Activated CD8-positive, alpha-beta memory T cell treated with anti-CD3 and anti-CD28 coated beads for 4 hours (primary cell): ENCODE results near the gene LARP1.
"Not testable (repeated sequence)": the region's sequence is repeated elsewhere in the genome, so short reads cannot be mapped to it uniquely, and the experiment has no call there.

Experiments
- DNase-seq, 2 donors: peaks; one replicate each; pipeline ENCODE4 v3.0.0-alpha.2; 2020; ENCODE audit warnings: low read depth in 2 of 2

LARP1 gene

DNA sequence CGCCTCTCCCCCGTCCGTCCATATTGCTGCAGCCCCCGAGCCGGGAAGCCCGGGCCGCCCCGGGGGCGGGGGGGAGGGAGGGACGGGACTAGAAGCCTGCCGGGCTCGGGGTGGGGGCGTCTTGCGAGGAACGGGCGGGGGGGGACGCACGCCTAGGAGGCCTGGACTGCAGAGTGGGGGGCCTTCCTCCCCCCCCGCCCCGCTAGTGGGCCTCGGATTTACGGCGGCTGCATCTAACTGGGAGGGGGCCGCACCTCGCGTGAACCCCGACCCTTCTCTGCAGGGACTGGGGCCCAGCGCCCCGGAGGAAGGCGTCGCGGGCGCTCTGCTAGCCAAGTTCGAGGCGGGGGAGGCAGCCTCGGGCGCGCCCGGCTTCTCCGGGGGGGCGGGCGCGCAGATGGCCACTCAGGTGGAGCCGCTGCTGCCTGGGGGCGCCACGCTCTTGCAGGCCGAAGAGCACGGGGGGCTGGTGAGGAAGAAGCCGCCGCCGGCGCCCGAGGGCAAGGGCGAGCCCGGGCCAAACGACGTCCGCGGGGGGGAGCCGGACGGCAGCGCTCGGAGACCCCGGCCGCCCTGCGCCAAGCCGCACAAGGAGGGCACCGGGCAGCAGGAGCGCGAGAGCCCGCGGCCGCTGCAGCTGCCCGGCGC, at the start of gene LARP1:
LARP1 (plus strand) TSS at position 17 of the 648 bp plus-strand sequence; CDS start at position 398, 381 bp downstream.
- no peak for DNase-seq

DNA sequence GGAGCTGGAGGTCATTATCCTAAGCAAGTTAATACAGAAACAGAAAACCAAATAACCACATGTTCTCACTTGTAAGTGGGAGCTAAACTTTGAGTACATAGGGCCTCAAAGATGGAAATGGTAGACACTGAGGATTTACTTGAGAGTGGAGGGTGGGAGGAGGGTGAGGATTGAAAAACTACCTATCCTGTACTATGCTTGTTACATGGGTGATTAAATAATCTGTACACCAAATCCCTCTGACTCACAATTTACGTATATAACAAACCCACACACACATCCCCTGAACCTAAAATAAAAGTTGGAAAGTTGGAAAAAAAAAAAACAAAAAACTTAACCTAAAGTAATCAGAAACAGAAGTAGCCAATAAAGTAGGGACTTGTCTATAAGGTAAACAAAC, 48.8 kb upstream of the LARP1 start:
- DNase-seq = no peak

DNA sequence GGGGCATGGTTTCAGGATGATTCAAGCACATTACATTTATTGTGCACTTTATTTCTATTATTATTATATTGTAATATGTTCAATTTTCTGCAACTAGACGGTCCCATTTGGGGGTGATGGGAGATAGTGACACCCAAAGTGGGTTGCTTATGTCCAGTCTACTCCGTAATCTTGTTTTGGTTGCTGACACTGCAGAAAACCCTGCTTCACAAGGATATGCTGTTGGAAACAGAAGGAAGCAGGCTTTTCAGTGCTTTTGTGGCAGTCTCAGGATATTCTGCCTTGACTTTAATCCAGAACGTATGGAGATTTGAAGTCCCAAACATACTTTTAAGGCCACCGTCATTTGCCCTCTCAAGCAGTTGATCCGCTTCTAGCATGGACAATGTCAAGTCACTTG, 47.5 kb upstream of the LARP1 start:
- no peak for DNase-seq

DNA sequence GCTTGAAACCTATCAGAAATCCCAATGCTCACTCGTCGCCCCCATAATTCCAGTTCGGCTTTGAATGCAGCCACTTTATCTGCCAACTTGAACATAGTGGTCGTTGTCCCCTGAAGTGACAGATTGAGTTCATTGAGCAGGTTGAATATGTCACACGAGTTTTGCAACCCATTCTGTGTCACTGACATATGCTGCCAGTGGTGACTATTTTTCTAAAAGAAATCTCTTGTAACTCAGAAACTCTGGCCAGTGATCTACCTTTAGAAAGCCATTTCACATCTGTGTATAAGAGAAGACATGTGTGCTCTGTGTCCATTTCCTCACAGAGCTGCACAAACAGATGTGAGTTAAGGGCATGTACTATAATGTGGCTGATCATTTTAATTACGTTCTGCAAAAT, 47.0 kb upstream of the LARP1 start:
- no peak for DNase-seq

DNA sequence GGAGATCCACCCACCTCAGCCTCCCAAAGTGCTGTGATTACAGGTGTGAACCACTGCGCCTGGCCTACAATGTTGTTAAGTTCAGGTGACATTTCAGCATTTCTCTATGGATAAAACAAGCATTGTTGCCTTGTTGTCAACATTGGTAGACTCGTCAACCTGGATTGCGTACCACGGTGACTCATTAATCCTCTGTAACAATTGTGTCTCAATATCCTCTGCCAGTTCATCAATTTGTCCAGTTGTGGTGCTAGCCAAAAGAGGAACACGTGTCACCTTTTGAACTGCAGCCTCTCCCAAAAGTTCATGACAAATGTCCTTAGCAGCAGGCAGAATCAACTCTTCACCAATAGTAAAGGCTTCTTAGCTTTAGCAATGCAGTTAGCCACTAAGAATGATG, 46.3 kb upstream of the LARP1 start:
- DNase-seq = no peak

DNA sequence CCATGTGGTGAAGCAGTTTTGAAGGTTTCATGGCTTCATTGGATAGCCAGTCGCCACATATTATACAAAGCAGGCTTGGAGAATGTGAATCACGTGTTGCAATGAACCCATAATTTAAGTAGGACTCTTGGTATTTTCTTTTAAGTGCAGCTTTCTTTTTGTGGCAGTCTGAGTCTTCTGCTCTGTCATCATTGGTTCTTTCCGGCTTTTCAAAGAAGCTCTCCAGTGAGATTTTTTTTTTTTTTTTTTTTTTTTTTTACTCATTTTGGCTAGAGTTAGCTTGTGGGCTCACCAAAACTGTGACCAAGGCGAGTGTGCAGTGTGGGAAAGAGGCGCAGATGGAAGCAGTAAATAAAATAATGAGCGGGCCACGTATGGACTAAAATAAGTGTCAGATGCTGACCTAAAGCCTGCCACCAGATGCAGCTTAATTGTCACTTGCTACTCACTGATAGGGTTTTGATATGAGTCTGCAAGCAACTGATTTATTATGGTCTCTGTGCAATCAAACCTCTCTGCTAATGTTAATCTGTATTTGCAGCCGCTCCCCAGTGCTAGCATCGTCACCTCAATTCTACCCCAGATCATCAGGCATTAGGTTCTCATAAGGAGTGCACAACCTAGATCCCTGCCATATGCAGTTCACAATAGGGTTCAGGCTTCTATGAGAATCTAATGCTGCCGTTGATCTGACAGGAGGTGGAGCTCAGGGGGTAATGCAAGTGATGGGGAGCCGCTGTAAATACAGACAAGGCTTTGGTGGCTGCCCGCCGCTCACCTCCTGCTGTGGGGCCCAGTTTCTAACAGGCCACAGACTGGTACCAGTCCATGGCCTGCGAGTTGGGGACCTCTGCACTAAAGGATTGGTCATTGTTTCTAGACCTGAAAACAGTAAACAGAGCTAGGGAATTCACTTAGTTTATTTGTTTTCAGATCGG, 45.5 kb upstream of the LARP1 start:
- DNase-seq = no peak

DNA sequence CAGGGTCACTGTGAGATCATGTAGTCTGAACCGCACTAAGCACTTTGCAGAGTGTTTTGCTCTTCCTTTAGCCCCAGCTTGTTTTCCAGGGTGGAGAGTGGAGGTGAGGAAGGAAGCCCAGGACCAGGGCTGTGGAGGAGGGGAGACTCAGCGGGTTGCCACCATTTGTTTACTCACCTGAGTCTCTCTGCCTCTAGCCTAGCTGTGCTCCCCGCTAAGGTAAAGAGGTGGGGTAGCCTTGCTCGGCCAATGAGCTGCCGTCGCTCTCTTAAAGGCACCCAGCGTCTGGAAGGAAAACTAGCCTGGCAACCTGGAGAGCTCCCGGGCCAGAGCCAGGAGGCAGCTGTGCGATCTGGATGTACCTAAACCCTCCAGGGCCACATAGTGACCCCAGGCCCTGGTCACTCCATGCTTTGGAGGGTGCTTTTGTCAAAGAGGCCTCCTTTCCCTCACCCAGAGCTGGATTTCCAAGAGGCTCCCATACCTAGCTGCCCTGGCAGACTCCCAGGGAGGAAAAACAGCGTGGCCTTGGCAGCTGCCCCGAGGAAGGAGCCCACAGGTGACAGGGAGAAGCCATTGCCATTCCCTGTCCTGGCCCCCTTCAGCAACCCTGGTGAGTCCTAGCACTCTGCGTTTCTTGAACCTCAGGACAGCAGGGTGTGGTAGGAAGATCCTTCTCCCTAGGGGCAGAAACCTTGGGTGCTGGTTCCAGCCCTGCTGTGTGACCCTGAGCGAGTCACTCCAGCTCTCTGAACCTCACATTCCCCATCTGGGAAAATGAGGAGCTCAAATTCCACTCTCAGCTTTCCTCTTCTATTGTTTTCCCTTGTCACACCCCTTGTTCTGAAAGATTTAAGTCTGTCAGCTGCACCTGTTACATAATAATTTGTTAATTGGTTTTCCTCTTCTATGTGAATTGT, 42.4 kb upstream of the LARP1 start:
- no peak for DNase-seq

DNA sequence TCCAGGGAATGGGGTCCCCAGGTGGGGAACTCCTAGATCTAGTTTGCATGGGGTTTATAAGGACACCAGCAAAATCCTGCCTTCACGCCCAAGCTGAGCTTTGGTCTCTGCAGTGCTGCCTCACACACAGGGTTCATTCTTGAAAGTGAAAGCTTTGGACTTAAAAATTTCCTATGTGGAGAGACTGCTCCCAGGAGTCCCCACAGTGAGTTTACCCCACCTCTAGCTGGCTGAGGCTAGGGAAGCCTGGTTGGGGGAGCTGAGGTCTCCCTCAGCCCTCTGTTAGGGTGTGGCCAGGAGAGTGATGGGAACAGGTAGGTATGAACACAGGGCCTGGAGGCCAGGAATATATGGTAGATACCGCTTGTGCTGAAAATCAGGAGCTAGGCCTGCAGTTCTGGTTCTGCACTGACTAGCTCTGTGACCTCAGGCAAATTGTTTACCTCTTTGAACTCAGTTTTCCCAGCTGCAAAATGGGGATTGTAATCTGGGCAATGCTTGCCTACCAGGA, 41.5 kb upstream of the LARP1 start:
- DNase-seq = no peak

DNA sequence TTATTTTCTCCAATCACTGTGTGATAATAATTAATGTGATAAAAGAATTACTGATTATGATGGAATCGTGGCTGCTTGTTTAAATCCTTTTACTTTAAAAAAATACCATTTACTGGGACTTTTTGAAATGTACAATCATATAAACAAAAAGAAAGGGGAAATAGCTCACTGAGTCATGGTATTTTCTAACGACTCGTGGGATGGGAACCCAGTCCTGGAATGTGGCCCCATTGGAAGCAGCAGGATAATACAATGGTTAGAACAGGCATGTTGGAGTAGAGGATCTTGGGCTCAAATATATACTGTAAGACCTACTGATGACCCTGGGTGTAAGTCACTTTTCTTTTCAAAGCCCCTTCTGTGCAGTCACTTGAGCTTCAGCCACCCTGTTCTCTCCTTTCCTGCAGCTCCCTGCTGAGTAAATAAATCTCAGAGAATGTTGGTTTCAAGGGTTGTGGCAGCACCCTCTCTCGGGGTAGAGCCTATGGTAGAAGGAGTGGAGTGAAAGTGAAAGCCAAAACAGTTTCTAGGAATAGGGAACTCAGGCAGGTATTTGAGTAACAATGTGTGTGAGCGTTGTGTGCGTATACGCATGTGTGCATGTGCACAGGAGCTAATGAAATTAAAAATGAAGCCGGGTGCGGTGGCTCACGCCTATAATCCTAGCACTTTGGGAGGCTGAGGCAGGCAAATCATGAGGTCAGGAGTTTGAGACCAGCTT, 40.8 kb upstream of the LARP1 start:
- DNase-seq = no peak

DNA sequence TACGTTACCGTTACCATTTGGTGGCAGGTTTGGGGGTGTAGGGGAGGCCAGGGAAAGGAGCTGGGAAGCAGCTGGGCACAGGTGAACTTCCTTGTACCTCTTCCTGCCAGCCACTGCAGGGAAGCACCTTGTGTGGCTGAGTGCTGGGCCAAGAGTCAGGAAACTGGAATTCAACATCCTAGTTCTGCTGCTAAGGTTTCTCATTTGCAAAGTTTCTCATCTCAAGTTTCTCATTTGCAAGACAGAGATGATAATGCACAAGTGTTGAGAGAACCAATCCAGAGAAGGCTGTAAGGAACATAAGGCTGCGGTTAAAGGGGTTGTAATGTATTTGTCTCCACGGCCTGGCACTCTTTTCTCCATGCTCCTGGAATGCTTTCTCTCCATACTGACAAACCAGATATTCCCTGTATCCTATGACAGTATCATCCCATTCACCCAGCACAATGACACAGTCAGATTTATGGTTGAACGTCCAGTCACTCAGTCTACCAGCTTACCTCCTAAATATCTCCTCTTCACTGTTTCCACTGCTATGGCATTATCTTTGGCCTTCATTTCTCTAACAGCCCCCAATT, 33.6 kb upstream of the LARP1 start:
- no peak for DNase-seq

DNA sequence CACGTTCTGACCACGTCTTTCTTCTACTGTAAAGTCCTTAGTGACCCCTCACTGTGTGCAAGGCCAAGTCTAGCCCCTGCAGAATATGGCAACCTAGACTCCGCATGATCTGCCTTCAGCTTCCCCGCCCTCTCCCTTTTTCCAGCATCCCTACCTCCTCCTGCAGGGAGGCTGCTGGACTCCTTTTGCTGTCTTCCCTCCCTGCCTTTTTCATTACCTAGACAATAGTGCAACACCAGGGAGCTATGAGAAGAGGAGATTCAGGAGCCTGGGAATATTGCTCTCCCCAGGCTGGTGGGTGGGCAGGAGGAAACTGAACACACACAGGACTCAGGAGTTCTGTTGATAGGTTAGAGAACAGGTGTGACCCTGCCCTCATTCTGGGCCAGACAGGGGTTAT, 33.1 kb upstream of the LARP1 start:
- DNase-seq = no peak

DNA sequence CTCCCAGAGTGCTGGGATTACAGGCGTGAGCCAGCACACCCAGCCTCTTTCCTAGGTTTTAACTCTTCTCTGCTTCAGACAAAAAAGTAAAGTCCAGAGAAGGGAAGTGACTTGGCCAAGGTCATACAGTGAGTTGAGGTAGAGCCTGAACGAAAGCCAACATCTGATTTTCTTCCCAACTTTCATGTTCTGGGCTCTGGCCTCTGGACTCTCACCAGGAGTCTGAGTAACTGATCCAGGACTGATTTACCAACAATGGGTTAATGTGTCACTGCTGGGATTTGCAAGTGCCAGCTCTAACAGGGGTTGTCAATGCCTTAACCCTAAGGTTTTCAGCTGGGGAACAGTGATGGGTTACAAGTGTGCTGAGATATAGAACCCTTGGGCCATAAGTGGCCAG, 32.2 kb upstream of the LARP1 start:
- no peak for DNase-seq

DNA sequence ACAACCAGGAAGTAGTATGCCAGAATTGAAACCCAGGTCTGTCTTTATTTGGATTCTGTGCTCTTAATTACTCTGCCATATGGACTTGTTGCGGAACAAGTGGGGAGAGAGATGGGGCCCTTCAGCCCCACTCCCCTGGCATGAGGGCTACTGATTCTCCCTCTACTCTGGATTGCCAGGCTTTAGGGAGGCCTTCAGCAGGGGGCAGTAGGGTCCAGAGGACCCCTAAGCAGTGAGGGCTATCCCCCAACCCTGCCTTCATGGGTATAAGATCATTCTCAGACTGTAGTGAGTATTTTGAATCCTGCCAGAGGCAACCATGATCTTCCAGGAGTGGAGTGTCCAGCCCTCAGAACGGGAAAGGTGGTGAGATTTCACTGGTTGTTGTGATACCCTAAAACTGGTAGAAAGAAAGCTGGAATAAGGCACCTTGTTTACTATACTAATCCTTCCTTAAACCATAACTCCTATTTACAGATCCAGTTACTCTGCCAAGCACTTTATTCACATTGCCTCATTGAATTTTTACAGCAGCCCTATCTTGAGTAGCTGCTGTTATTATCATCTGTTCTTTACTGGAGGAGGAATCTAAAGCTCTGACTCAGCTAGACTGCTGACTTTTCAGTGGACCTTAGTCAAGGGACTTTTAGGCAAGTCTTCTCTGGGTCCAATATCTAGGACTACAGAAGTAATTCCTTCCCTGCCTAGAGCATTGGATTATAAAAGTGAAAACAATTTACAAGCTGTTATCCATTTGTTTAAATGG, 31.3 kb upstream of the LARP1 start:
- DNase-seq = no peak

DNA sequence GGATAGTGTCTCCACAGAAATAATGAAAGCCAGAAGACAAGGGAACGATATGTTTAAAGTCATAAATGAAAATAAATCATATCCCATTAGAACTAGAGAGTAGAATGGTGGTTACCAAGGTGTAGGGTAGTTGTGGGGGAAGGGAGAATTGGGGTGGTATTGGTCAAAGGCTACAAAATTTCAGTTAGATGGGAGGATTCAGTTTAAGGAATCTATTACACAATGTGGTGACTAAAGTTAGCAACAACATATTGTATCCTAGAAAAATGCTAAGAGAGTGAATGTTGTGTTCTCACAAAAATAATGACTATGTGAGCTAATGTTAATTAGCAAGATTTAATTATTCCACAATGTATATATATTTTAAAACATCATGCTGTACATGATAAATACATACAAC, 27.8 kb upstream of the LARP1 start:
- no peak for DNase-seq

DNA sequence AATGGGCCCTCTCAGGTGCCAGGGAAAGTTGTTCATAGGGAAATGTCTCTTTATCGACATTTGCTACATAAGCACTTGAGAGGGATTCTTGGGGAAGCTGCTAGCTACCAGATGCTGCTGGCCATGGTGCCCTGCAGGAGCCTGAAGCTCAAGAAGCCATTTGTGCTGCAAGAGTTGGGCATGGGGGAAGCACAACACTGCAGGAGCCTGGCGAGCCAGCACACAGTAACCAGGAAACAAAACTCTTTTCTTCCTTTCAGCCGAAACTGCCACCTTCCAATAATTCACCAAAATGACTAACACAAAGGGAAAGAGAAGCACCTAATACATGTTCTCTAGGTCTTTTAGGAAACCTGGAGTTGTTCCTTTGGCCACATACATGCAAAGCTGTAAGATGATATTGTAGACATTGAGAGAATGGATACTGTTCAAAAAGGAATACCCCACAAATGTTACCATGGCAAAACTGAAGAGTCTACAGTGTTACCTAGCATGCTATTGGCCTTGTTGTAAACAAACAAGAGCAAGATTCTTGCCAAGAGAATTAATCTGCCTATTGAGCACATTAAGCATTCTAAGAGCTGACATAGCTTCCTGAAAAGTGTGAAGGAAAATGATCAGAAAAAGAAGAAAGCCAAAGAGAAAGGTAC, 26.1 kb upstream of the LARP1 start:
- no peak for DNase-seq

DNA sequence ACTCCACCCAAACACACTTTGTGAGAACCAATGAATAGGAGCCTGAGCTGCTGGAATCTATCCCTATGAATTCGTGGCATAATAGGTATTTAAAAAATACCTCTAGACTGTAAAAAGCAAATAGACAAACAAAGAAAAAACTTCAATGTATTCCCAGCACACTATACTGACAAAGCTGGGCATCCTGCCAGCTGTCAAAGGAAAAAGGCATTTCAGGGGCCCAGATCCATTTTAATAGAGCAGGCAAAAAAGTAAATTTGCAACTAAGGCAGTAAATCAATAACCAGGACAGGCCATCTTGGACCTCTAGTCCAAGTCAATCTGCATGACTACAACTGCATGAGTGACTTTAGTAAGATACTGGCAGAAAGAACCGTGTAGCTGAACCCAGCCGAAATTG, 25.6 kb upstream of the LARP1 start:
- DNase-seq = no peak

DNA sequence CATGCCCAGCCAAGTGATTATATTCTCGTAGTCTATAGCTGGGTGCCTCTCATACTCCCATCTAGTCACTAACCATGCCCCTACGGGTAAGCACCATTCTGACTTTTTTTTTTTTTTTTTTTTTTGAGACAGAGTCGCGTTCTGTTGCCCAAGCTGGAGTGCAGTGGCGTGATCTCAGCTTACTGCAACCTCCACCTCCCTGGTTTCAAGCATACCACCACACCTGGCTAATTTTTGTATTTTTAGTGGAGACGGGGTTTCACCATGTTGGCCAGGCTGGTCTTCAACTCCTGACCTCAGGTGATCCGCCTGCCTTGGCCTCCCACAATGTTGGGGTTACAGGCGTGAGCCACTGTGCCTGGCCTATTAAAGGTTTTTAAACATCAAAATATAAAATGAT, 24.4 kb upstream of the LARP1 start:
- not testable (repeated sequence) for DNase-seq

DNA sequence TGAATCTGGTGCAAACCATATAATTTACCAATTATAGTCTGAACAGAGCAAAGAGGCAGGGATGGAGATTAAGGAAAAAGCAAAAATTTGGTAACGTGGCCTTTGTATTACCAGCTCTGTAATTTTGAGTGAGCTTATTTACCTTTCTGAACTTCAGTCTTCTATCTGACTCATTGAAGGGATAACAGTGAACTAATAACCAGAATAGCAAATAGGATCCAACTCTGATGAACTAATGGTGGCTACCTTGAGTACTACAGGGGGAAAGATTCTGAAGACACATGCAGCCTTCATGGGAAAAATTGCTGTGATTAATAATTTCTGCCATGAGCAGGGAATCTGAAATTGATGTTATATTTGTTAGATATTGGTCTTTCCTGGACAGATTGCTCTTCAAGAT, 23.0 kb upstream of the LARP1 start:
- no peak for DNase-seq

DNA sequence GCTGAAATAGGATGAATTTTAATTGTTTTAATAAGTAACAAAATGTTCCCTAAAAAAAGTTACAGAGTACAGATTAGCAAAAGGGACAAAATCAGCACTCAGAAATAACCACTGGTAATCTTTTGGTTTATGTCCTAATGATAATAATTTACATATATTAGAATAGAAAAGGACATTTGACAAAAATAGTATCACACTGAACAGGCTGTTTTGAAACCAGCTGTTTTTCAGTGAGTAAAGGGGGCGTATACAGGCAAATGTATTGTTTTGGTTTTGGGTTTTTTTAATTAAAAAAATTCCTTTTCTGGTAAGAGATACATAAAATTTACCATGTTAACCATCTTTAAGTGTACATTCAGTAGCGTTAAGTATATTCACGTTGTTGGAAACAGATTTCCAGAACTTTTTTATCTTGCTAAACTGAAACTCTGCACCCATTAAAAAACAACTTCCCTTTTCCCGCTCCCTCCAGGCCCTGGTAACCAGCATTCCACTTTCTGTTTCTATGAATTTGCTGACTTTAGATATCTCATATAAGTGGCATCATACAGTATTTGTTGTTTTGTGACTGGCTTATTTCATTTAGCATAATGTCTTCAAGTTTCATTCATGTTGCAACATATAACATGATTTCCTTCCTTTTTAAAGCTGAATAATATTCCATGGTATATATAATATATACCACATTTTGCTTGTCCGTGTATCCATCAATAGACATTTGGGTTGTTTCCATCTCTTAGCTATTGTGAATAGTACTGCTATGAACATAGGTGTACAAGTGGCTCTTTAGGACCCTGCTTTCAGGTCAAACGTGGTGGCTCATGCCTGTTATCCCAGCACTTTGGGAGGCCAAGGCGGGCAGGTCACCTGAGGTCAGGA, 20.6 kb upstream of the LARP1 start:
- no peak for DNase-seq
